SW 1271 (cell line): ENCODE results near the gene COL9A1.

Experiments
- DNase-seq, 2 experiments: peaks; one replicate each; lab custom pipeline; 2025; lab: John Stamatoyannopoulos, UW

COL9A1 gene

GRCh38 chr6:70225055-70225454 is 77.8 kb downstream of the COL9A1 start:
- DNase-seq, result no peak

- DNase-seq, result no peak
These were observed 80.5 kb downstream of the COL9A1 start for GRCh38 chr6:70222439-70222749.

GRCh38 chr6:70221715-70222438 is 81.0 kb downstream of the COL9A1 start:
- no peak for DNase-seq

- DNase-seq, result peak in 1 of 2 experiments; percentile 30
These were observed 81.7 kb downstream of the COL9A1 start for GRCh38 chr6:70221025-70221714.

GRCh38 chr6:70219943-70220613 is 82.8 kb downstream of the COL9A1 start:
- no peak for DNase-seq

GRCh38 chr6:70216767-70217166 is 86.1 kb downstream of the COL9A1 start:
- DNase-seq, result no peak

GRCh38 chr6:70215460-70216108 is 87.3 kb downstream of the COL9A1 start:
- no peak for DNase-seq

GRCh38 chr6:70210462-70210861 is 92.4 kb downstream of the COL9A1 start:
- peak in 1 of 2 experiments; percentile 12 for DNase-seq

GRCh38 chr6:70208235-70208790 is 94.6 kb downstream of the COL9A1 start:
- DNase-seq, result no peak

- no peak for DNase-seq
These were observed 104.1 kb downstream of the COL9A1 start for GRCh38 chr6:70198785-70199184.

- no peak for DNase-seq
These were observed 106.4 kb downstream of the COL9A1 start for GRCh38 chr6:70196531-70196930.

GRCh38 chr6:70194421-70194820 is 108.5 kb downstream of the COL9A1 start:
- no peak for DNase-seq

GRCh38 chr6:70188202-70188601 is 114.7 kb downstream of the COL9A1 start:
- DNase-seq, result no peak

- DNase-seq, result no peak
These were observed 116.4 kb downstream of the COL9A1 start for GRCh38 chr6:70186461-70186860.

- no peak for DNase-seq
These were observed 118.2 kb downstream of the COL9A1 start for GRCh38 chr6:70184723-70185122.

- no peak for DNase-seq
These were observed 119.3 kb downstream of the COL9A1 start for GRCh38 chr6:70183538-70183937.

GRCh38 chr6:70180901-70181599 is 121.8 kb downstream of the COL9A1 start:
- no peak for DNase-seq

- no peak for DNase-seq
These were observed 122.5 kb downstream of the COL9A1 start for GRCh38 chr6:70180183-70180900.

- no peak for DNase-seq
These were observed 125.9 kb downstream of the COL9A1 start for GRCh38 chr6:70176842-70177550.

- DNase-seq, result no peak
These were observed 127.1 kb downstream of the COL9A1 start for GRCh38 chr6:70175770-70176169.
